ENCODE data around the gene EHD1.

The EHD1 gene

DNA sequence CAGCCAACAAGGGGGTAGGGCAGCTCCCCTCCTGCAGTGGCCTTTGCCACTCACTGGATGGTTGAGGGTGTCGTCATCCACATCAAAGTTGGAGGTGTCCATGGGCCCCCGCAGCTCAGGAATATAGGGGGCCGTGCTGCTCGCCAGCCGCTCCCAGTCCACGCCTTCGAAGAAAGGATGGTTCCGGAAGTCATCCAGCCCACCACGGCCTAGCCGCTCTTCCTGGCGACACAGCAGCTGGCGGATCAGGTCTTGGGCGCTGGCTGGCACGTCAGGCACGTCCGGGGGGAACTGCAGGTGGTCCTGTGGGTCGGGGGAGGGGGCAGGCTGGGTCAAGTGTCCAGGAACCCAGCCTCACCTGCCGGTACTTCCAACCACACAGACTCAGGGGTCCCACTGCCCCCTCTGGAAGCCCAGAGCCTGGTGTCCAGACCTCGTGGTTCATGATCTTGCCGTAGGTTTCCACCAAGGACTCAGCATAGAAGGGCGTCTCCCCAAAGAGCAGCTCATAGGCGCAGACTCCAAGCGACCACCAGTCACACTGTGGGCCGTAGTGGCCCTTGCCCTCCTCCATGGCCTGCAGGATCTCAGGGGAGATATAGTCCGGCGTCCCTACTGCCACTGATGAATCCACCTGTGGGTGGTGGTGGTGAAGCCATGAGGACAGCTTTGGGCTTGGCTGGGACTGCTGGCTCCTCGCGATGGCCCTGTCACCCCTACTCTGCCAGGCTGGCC, 39.7 kb downstream of the EHD1 start:
- H3K27ac ChIP-seq, result no peak overlapping the region
- H3K4me3 ChIP-seq, result no peak overlapping the region

DNA sequence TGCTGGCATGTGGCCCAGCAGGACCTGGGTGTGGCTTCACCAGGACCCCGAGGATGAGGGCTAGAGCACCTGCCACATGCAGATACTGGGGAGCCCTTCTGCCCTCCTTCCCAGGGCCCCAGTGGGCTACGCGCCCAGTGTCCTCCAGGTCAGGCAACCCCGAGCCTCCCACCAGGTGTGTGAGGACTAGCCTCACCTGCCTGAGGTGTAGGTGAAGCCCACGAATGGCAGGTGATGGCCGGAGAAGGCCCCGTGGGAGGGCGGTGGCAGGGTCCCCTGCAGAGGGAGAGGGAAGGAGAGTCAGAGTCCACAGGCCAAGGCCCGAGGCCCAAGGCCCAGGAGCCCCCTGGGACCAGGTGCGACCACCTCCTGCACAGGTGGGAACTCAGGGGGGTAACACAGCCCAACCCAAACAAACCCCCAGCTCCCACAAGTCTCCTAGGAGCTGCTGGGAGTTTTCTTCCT, 40.5 kb downstream of the EHD1 start:
- Histone ChIP-seq H3K4me3 (no peak overlapping the region), H3K27ac (no peak overlapping the region)

DNA sequence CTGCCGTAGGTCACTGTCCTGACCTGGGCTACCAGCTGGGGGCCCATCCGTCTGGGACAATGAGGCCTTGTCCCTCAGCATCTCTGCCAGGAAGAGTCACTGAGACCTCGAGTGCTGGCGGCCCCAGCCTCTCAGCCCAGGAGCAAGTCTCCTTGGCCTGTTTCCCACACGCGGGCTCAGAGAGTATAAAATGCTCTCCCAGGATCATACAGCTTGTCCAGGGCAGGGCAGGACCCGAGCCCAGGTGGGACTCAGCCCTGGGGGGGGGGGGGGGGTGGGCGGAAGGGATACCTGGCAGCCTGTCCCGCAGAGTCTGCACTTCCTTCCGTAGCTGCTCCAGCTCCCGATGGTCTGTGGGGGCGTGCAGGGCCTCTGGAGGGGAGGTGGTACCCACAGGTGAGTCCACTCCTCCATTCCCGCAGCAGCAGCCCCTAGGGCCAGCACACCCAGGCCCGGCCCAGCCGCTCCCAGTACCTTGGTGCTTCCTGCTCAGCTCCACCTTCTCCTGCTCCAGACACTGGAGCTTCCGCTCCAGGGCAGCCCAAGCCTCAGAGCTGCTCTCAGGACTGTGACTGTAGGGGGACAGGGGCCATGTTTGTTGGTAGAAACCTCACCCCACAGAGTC, 41.9 kb downstream of the EHD1 start:
- no peak overlapping the region for H3K4me3 ChIP-seq
- H3K27ac ChIP-seq, result peak overlapping the region in 4 of 21 experiments; percentile 12 to 70 (median 45)

DNA sequence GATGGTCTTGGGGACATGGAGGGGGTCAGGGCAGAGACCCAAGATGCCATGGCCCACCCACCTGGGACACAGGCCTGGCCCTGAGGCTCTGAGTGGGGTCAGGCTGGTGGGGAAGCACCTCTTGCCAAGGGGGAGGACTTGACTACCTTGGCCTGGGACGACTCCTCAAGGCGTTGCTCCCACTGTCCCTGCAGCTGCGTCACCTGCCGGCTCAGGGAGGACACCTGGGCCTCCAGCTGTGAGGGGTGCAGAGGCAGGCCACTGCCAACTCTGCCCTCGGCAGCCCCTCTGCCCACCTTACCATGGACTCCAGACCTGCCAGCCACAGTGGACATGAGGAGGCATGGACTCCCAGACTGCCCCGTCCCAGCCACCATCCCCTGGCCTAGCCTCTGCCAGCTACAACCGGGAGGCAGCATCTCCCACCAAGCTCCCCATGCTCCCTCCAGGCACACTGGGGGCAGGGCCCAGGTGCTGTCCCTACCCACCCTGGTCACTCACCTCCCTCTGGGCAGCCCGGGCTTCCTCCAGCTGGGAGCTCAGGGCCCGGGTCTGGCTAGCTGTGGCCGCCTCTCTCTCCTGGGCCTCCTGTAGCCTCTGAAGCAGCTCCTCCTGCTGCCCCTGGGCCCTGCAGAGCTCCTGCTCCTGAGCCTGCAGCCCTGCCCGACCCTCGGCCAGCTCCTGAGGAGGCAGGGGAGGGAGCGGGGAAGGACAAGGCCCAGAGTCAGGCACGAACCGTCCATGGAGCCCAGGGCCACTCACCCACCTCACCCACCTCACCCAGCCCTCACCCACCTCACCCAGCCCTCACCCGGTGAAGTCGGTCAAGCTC, 42.6 kb downstream of the EHD1 start:
- Histone ChIP-seq H3K4me3 (no peak overlapping the region), H3K27ac (peak overlapping the region in 10 of 21 experiments; percentile 14 to 70 (median 44))

DNA sequence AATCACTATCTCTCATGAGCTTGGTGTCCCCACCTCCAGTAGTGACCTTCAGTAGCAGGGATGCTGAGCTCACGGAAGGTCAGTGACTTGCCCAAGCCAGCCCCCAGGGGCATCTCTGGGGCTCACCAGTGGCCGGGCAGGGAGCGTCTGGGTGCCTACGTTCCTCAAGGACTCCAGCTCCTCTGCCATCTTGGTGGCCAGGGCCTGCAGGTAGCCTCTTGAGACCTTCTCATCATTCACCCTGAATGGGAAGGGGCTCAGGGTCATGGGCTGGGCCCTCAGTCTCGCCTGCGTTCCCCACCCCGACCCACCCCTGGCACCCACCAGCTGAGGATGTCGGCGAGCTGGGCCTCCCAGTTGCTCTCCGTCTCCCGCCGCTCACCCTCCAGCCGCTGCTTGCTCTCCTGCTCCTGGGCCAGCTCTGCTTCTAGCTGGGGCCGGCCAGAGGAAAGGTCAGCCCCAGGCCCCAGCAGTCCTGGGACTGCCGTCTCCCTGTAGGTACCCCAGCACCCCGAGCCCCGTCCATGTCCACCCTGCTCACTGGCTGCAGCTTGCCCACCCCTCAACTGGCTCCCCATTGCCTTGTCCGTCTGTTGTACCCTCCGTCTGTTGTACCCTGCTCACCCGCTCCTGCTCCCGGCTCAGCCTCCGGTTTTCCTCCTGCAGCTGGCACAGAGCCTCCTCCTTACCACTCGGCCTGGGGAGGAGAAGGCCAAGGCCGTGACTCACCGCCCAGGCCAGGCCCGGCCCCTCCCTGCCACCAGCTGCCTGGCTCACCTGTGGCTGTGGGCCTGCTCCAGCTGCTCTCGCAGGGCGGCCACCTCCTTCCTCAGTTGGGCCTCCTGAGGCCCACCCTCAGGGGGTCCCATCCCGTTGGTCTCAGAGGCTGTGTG, 43.5 kb downstream of the EHD1 start:
- Histone ChIP-seq H3K27ac (peak overlapping the region in 9 of 21 experiments; percentile 18 to 70 (median 44)), H3K4me3 (no peak overlapping the region)

DNA sequence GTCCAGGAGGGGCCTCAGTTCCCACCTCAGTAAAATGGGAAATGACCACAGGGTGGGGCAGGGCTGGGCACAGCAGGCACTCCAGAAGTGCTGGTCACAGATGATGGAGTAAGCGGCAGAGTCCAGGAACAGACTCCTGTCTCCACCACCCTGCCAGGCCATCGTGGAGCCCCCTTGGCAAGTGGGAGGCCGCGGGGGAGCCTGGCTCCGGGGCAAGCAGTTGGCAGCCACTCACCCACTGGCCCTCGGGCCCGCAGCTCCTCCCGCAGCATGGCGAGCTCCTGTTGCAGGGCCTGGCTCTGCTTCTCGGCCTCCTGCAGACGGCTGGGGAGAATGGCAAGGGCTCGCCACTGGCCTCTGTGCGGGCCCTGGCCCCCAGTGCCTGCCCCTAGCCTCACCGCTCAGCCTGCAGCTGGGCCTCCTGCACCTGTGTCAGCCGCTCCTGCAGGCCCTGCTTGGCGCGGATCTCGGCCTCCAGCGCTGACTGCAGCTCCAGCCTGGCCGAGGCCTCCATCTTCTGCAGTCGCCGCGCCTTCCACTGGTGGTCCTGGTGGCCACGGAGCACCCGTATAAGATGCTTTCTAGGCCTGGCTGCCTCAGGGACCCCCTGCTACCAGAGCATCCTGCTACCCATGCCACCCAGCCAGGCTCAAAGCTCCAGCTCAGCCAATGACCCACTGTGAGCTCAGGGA, 44.2 kb downstream of the EHD1 start:
- Histone ChIP-seq H3K4me3 (no peak overlapping the region), H3K27ac (no peak overlapping the region)

DNA sequence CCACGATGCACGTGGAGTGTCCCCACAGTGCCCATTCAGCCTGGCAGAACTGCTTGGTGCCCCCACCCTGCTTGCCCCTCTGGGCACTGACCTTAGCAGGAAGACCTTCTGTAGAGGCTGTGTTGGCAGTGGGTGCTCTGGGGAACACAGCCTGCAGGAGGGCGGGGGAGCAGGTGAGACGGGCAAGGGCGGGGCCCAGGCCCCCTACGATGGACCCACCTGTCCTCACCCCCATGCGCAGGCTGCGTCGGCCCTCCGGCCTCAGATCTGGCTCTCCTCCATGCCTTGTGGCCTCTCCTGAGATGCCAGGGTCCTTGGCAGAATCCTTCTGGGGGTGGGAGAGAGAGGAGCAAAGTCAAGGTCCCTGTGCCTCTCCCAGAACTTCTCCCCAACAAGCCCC, 44.9 kb downstream of the EHD1 start:
- no peak overlapping the region for H3K4me3 ChIP-seq
- no peak overlapping the region for H3K27ac ChIP-seq

DNA sequence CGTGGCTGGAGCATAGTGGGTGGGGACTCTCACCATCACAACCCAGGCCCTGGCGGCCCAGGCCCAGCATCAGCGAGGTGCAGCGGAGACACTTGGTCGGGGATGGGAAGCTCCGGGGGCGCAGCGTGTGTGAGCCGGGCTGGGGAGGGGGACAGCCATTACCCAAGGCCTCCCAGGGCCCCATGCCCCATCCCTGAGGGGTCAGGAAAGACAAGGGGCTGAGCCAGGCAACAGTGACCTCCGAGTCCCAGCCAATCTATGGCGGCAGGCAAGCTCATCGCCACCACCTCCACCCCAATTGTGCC, 45.3 kb downstream of the EHD1 start:
- Histone ChIP-seq H3K27ac (no peak overlapping the region), H3K4me3 (no peak overlapping the region)

DNA sequence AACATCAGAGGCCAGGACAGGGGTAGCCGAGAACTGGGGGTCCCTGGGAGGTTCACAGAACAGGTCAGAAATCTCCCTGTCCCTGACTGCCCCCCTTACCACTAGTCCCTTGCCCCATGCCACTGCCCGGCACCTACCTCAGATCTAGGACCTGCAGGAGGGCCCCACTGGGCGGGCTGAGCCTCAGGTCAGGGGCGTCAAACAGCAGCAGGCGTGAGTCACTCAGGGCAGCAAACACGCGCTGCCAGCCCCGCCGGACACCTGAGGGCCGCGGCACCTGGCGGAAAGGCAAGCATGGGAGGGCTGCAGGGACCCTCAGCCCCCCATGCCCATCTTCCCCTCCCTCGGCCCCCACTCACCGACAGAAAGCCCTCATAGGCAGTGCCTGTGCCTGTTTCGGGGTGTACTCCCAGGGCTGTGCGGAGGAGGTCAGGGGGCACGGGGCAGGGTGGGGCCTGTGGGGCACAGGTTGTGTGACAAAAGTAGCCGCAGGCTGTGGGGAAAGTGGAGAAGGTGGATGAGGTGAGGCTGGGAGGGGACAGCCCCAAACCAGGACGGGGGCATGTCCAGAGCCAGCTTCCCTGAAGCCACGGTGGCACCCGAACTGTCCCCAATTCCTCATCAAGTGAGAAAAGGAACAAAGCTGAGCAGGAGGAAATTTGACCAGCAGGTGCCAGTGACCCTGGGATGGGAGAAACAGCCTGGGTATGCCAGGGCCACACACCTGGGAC, 45.8 kb downstream of the EHD1 start:
- H3K4me3 ChIP-seq, result no peak overlapping the region

DNA sequence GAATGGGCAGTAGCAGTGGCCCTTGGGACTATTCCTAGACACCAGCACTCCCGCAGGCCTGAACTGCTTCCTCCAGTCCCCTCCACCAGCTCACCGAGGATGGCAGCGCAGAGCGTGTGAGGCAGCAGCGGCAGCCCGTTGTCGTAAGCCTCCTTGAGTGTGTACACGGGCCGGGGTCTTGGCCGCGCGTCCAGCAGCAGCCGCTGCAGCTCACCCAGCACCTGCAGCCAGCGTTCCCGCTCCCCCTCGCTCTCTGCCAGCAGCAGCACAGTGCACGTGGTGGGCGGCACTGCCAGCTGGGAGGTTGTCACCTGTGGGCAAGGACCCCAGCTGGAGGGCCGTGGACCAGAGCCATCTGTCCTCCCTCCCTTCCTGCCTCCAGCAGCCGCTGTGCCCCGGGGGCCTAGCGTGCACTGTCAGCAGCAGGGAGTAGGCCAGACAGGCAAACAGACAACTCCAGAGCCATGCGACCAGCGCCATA, 47.0 kb downstream of the EHD1 start:
- Histone ChIP-seq H3K27ac (no peak overlapping the region), H3K4me3 (no peak overlapping the region)

More for the DNA sequence above, 45.8 kb downstream of the EHD1 start:
- H3K27ac ChIP-seq, result no peak overlapping the region

GRCh38 chr11:64829536-64830251, 48.7 kb downstream of the EHD1 start:
- no peak overlapping the region for H3K27ac ChIP-seq

DNA sequence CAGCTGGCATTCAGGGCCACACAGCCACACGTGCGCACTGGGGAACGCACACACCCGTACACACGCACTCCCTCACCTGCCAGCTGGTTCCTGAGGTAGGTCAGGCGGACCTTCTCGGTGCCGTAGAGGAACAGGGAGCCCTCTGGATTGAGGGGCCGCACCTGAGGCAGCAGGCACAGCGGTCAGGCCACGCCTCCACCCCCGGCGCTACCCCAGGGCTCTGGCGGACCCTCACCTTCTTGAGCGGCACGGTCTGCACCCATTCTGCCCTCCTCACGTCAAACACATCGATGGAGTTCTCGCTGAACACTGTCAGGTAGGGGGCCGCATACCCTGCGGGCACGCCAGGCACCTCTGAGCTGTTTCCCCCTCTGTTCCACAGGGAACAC, 51.0 kb downstream of the EHD1 start:
- Histone ChIP-seq H3K4me3 (no peak overlapping the region), H3K27ac (no peak overlapping the region)

More at GRCh38 chr11:64829536-64830251, 48.7 kb downstream of the EHD1 start:
- H3K4me3 ChIP-seq, result no peak overlapping the region

DNA sequence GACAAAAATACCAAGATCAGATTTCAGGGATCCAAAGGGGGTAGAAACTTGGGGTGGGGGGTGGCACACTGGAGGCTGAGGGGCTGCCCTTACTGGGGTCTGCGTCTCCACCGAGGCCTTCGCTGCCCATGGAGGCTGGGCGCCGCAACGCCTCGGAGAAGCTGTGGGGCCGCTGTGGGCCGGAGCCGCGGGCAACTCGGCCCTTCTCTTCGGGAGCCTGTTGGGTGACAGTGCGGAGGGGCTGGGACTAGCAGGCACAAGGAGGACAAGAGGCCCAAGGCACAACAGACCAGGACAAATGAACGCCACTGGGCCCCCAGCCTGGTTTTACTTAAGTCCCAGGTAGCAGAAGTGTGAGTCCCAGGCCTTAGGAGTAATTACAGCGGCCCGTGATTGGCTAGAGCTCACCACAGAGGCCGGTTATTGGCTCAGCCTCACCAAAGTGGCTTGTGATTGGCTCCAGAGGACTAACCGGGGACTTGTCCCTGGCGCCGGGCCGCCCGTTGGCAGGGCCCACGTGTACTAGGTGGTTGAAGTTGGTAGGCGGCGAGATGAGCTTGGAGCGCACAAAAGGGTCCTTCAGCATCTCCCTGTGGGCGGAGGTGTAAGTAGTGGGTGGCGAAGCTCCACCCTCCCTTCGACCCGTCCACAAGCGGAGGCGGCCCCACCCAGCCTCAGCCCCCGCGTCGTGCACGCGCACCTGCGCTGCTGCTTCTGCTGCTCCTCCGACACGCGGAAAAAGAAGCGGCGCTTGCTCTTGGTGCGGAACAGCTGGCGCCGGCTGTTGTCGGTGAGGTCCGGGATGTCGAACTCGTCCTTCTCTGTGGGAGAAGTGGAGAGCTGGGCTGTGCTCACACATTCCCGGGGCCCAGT, 51.6 kb downstream of the EHD1 start:
- no peak overlapping the region for H3K4me3 ChIP-seq

GRCh38 chr11:64826062-64826461, 52.4 kb downstream of the EHD1 start:
- Histone ChIP-seq H3K4me3 (no peak overlapping the region), H3K27ac (no peak overlapping the region)

More for the DNA sequence above, 51.6 kb downstream of the EHD1 start:
- no peak overlapping the region for H3K27ac ChIP-seq

- no peak overlapping the region for H3K4me3 ChIP-seq
- no peak overlapping the region for H3K27ac ChIP-seq
These were observed 54.8 kb downstream of the EHD1 start for GRCh38 chr11:64823568-64824119.

DNA sequence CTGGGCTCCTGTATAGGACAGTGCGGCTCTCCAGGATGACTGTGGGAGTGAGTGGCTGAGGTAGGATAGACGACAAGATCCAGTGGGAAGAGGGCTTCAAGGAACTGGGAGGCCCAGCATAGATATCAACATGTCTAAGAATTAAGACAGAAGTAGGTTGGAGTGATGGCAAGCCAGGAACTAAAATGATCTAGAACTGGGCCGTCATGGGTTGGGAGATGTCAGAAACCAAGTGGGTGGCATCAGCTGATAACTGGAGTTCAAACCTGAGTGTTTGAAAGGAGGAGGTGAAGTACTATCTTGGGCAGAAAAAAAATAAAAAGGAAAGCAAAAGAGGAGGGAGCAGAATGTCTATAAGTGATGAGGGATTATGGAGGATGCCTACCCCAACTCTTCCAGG, 60.9 kb downstream of the EHD1 start:
- no peak overlapping the region for H3K4me3 ChIP-seq
- H3K27ac ChIP-seq, result no peak overlapping the region
